Stomach (tissue), 4 donors: ENCODE data around the gene GNAI3.
A peak's percentile ranks its signal among the peaks of the same experiment; 100 is the strongest.

ENCODE experiments used
- EP300 ChIP-seq: sonication (generic); formaldehyde crosslinking; IDR thresholded peaks from one replicate; pipeline ENCODE4 v1.6.1; 2017; ENCODE audit warnings: antibody characterized with exemption
- POLR2A ChIP-seq, 4 donors: fragments of 450-650 bp; IDR thresholded peaks; one replicate each; pipeline ENCODE4 v1.6.1; 2016; ENCODE audit warnings: antibody characterized with exemption in 4 of 4, control low read depth in 2 of 4, mild to moderate bottlenecking in 1 of 4, moderate library complexity in 1 of 4
- POLR2AphosphoS5 ChIP-seq, 3 donors: sonication (generic); formaldehyde crosslinking; IDR thresholded peaks; one replicate each; pipeline ENCODE4 v1.6.1; 2016; ENCODE audit warnings: antibody characterized with exemption in 3 of 3
- TF ChIP-seq, protein P1 (sequence below), 7 experiments: fragments of 450-650 bp in 4 of 7; fragments of 200-600 bp in 3 of 7; sonication (generic) in 3 of 7; IDR thresholded peaks; one replicate each; pipeline ENCODE4 v1.5.1; 2016 to 2019; ENCODE audit warnings: antibody characterized with exemption in 7 of 7, control low read depth in 2 of 7, mild to moderate bottlenecking in 1 of 7

DNA sequence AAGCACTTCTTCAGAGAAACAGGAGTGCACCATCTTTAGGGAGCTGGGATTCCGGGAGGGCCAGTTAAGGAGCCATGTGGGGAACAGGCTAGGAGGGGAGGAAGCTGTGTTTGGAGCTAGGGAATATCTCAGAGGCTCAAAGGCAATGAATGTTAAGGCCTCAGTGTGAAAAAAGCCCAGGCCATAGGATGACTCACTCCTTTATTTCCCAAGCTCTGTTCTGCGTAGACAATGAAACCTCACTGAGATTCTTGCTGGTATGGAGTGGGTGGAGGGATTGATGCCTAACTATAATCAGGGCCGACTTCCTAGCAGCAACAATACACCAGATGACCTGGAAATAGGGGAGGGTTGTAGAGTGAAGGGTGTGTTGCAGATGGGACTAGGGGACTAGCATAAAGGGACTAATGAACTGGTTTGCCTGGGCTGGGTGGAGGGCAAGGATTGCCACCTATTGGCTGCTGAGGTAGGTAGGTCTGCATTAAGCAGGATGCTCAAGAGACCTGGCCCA lies 68.9 kb downstream of the GNAI3 start:
- TF ChIP-seq, protein P1, sequence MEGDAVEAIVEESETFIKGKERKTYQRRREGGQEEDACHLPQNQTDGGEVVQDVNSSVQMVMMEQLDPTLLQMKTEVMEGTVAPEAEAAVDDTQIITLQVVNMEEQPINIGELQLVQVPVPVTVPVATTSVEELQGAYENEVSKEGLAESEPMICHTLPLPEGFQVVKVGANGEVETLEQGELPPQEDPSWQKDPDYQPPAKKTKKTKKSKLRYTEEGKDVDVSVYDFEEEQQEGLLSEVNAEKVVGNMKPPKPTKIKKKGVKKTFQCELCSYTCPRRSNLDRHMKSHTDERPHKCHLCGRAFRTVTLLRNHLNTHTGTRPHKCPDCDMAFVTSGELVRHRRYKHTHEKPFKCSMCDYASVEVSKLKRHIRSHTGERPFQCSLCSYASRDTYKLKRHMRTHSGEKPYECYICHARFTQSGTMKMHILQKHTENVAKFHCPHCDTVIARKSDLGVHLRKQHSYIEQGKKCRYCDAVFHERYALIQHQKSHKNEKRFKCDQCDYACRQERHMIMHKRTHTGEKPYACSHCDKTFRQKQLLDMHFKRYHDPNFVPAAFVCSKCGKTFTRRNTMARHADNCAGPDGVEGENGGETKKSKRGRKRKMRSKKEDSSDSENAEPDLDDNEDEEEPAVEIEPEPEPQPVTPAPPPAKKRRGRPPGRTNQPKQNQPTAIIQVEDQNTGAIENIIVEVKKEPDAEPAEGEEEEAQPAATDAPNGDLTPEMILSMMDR (IDR thresholded peaks at IDR 0.05), result no peak
- TF ChIP-seq POLR2A (IDR thresholded peaks at IDR 0.05) (no peak), POLR2AphosphoS5 (IDR thresholded peaks at IDR 0.05) (peak in 1 of 3 donors; percentile 34), EP300 (no peak)
